SK-N-SH (cell line): ENCODE results near the gene ZBTB3. TPM values are rescaled to one million over a fixed set of nuclear protein-coding genes. Genes with fewer than 3 reads are reported as not detected.
"Not testable (repeated sequence)": the region's sequence is repeated elsewhere in the genome, so short reads cannot be mapped to it uniquely, and the experiment has no call there.

Experiments
- CTCF ChIA-PET: fragments of 300-600, 350-600 bp; formaldehyde crosslinking; extraction: SDS; loops from one replicate; lab custom pipeline; 2021; lab: Yijun Ruan, JAX
- POLR2A ChIA-PET: fragments of 350-600 bp; sonication (Branson Sonifier 250); formaldehyde crosslinking; extraction: SDS; loops from one replicate; lab custom pipeline; 2020; ENCODE audit warnings: antibody characterized with exemption, inconsistent platforms; lab: Yijun Ruan, JAX
- DNase-seq: peaks from one replicate; pipeline ENCODE4 v3.0.0; 2012
- H2AFZ ChIP-seq: fragments of 200-600 bp; sonication (generic); 2 replicates; pipeline ENCODE4 v1.8.1; 2016; ENCODE audit warnings: antibody characterized with exemption, mild to moderate bottlenecking, low read depth
- H3F3A ChIP-seq: fragments of 200-600 bp; sonication (generic); replicated peaks from 2 replicates; pipeline ENCODE3; 2016; ENCODE audit warnings: antibody characterized with exemption, mild to moderate bottlenecking; ENCODE audit not compliant: insufficient read depth
- H3K27ac ChIP-seq, 2 experiments: fragments of 200-500 bp in 1 of 2; fragments of 200-600 bp in 1 of 2; sonication (Bioruptor generic) in 1 of 2; sonication (generic), shearing (Covaris generic) in 1 of 2; 2 replicates each; pipeline versions ENCODE4 v1.5.1 to v1.6.1; 2014 to 2016; ENCODE audit warnings: low read depth in 2 of 2, inconsistent platforms in 1 of 2, low read length in 1 of 2, mild to moderate bottlenecking in 1 of 2, mixed read lengths in 1 of 2
- H3K27me3 ChIP-seq: fragments of 200-600 bp; sonication (generic), shearing (Covaris generic); 2 replicates; pipeline ENCODE4 v1.6.1; 2016; ENCODE audit warnings: mixed run types; ENCODE audit not compliant: insufficient read depth
- H3K36me3 ChIP-seq, 2 experiments: fragments of 200-500 bp in 1 of 2; fragments of 200-600 bp in 1 of 2; sonication (Bioruptor generic) in 1 of 2; sonication (generic) in 1 of 2; replicated peaks in 1 of 2; 2 replicates each; pipeline versions ENCODE3 to v1.5.1; 2014 to 2016; ENCODE audit warnings: low read length in 1 of 2, mild to moderate bottlenecking in 1 of 2; ENCODE audit not compliant: insufficient read depth in 2 of 2, control insufficient read depth in 1 of 2
- H3K4me1 ChIP-seq, 2 experiments: fragments of 200-500 bp in 1 of 2; fragments of 200-600 bp in 1 of 2; sonication (Bioruptor generic) in 1 of 2; sonication (generic), shearing (Covaris generic) in 1 of 2; 2 replicates each; pipeline versions ENCODE4 v1.5.1 to v1.6.1; 2014 to 2016; ENCODE audit warnings: low read depth in 1 of 2, low read length in 1 of 2, mixed run types in 1 of 2; ENCODE audit not compliant: insufficient read depth in 2 of 2, control insufficient read depth in 1 of 2
- H3K4me2 ChIP-seq: fragments of 200-600 bp; sonication (generic), shearing (Covaris generic); 2 replicates; pipeline ENCODE4 v1.6.1; 2017; ENCODE audit warnings: mixed run types
- H3K4me3 ChIP-seq, 2 experiments: fragments of 200-500 bp in 1 of 2; fragments of 200-600 bp in 1 of 2; sonication (Bioruptor generic) in 1 of 2; sonication (generic), shearing (Covaris generic) in 1 of 2; 2 replicates each; pipeline versions ENCODE4 v1.5.1 to v1.8.1; 2014 to 2016; ENCODE audit warnings: low read depth in 2 of 2, inconsistent platforms in 1 of 2, low read length in 1 of 2, mild to moderate bottlenecking in 1 of 2, mixed read lengths in 1 of 2, moderate library complexity in 1 of 2
- H3K79me2 ChIP-seq: fragments of 200-600 bp; sonication (generic); 2 replicates; pipeline ENCODE4 v1.8.1; 2017; ENCODE audit warnings: mild to moderate bottlenecking; ENCODE audit not compliant: insufficient read depth
- H3K9ac ChIP-seq: fragments of 200-600 bp; sonication (generic); 2 replicates; pipeline ENCODE4 v1.6.1; 2017; ENCODE audit warnings: mixed run types
- H3K9me2 ChIP-seq: fragments of 200-600 bp; sonication (generic); 2 replicates; pipeline ENCODE4 v1.6.1; 2017; ENCODE audit warnings: mixed run types
- H3K9me3 ChIP-seq: fragments of 200-600 bp; sonication (generic); 2 replicates; pipeline ENCODE4 v1.6.1; 2017; ENCODE audit warnings: mixed run types, mild to moderate bottlenecking, moderate library complexity
- H4K20me1 ChIP-seq: fragments of 200-600 bp; sonication (generic); 2 replicates; pipeline ENCODE4 v1.6.1; 2017; ENCODE audit warnings: mild to moderate bottlenecking, mixed run types; ENCODE audit not compliant: insufficient read depth
- CTCF ChIP-seq: fragments of 200-600 bp; sonication (generic); IDR thresholded peaks from 2 replicates; pipeline ENCODE4 v1.6.1; 2017; ENCODE audit warnings: antibody characterized with exemption, mild to moderate bottlenecking, moderate library complexity
- ELF1 ChIP-seq: IDR thresholded peaks from 2 replicates; pipeline ENCODE4 v1.4.0; 2012
- GATA2 ChIP-seq: sonication (generic); formaldehyde crosslinking; IDR thresholded peaks from 2 replicates; pipeline ENCODE4 v1.5.0; 2020; ENCODE audit warnings: mild to moderate bottlenecking, missing genetic modification reagents
- JUND ChIP-seq: IDR thresholded peaks from 2 replicates; pipeline ENCODE4 v1.4.0; 2012
- MAX ChIP-seq: IDR thresholded peaks from 2 replicates; pipeline ENCODE4 v1.4.0; 2012; ENCODE audit warnings: low read depth
- MXI1 ChIP-seq: IDR thresholded peaks from 2 replicates; pipeline ENCODE4 v1.6.1; 2012; ENCODE audit warnings: mild to moderate bottlenecking, low read depth, low read length, improper control_type of control experiment
- NFIC ChIP-seq: IDR thresholded peaks from 2 replicates; pipeline ENCODE4 v1.4.0; 2012; ENCODE audit warnings: borderline replicate concordance
- NRF1 ChIP-seq: IDR thresholded peaks from 2 replicates; pipeline ENCODE4 v1.6.1; 2012; ENCODE audit warnings: low read depth, mild to moderate bottlenecking, low read length
- RAD21 ChIP-seq: IDR thresholded peaks from 2 replicates; pipeline ENCODE4 v1.6.1; 2012; ENCODE audit warnings: mild to moderate bottlenecking, low read length
- RFX5 ChIP-seq: IDR thresholded peaks from 2 replicates; pipeline ENCODE4 v1.6.1; 2012; ENCODE audit warnings: mild to moderate bottlenecking, improper control_type of control experiment, low read length
- WGBS: methylation state at CpG from one replicate; pipeline ENCODE4 v1.1.6; 2017; ENCODE audit warnings: low lambda C conversion rate; 5-methylcytosine and 5-hydroxymethylcytosine counted together
- polyA plus RNA-seq, 3 experiments: library from polyadenylated mRNA; depleted of rRNA; stranded (reverse); fragments of >200 nt; gene quantifications; 2 replicates each; pipeline ENCODE4 v1.2.3, GENCODE V29; 2012

The ZBTB3 gene
- polyA plus RNA-seq, 1 of the 3 experiments (the other 2 are of a cell fraction): 2.1 TPM

DNA sequence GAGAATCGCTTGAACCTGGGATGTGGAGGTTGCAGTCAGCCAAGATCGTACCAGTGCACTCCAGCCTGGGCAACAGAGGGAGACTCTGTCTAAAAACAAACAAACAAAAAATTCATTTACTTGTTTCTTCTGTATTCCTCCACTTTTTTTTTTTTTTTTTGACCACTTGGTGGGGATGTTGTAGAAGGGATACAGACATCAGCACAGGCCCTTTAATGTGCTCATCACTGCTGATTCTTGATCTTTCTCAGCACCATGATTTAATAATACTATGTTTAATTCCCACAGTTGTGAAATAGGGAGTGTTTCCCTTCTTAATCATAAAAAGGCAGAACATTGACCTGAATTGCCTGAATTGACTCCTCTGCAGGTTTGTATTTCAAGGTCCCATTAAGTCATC is 21.1 kb downstream of the ZBTB3 start:
- Histone ChIP-seq H3K9me3 (no peaks in the 10 kb centered on the region), H3K4me3 (no peak overlapping the region), H3K4me1 (peaks cover 3 to 6% of the 10 kb centered on the region in 2 experiments; a peak in 2 of 4 replicates), H3K27me3 (no peaks in the 10 kb centered on the region), H3K9ac (no peak overlapping the region), H4K20me1 (no peaks in the 10 kb centered on the region), H3K4me2 (no peak overlapping the region), H3K79me2 (peaks cover 71% of the 10 kb centered on the region), H3F3A (peaks cover 33% of the 10 kb centered on the region), H2AFZ (no peak overlapping the region), H3K27ac (no peak overlapping the region), H3K36me3 (peaks cover 12 to 30% of the 10 kb centered on the region in 2 experiments), H3K9me2 (no peaks in the 10 kb centered on the region)
- DNase-seq: no peak
- CTCF ChIA-PET: interaction anchor here (3.9 kb wide), 1 partner anchor 37 kb away, joined by 14 read pairs; no protein-coding TSS in a partner anchor
- TF ChIP-seq RAD21 (peak; percentile 60), CTCF (peak; percentile 47), NRF1 (no peak)
- POLR2A ChIA-PET: interaction anchor here (0.7 kb wide), 1 partner anchor 25 kb away, joined by 3 read pairs; no protein-coding TSS in a partner anchor
- 80% methylated on average over 2 of the region's 2 CpGs for WGBS

GRCh38 chr11:62730076-62730475 is 23.9 kb downstream of the ZBTB3 start:
- H3K79me2 ChIP-seq: peaks cover 83% of the 10 kb centered on the region
- not testable (repeated sequence) for DNase-seq, H3K9me3 ChIP-seq, H3K27me3 ChIP-seq, H3K4me1 ChIP-seq, H2AFZ ChIP-seq, H3K9me2 ChIP-seq
- ChIA-PET CTCF (interaction anchor here (1.2 to 3.9 kb wide), 5 partner anchors 24 to 57 kb away, joined by 3 to 14 read pairs (median 4); partner anchors contain the start of genes TMEM179B and ZBTB3), POLR2A (interaction anchor here (0.6 to 4.1 kb wide), 7 partner anchors 23 to 124 kb away, joined by 3 to 33 read pairs (median 5); partner anchors contain the start of genes BSCL2, LBHD1, TMEM179B and UQCC3)
- peaks cover 32% of the 10 kb centered on the region for H3F3A ChIP-seq
- peaks cover 16% of the 10 kb centered on the region for H4K20me1 ChIP-seq
- H3K4me3 ChIP-seq: peak overlapping the region; percentile 65 to 92
- H3K9ac ChIP-seq: peak overlapping the region; percentile 60; the same call in 1 of the 2 replicates
- H3K4me2 ChIP-seq: peak overlapping the region; percentile 93
- H3K36me3 ChIP-seq: peaks cover 8 to 23% of the 10 kb centered on the region in 2 experiments
- H3K27ac ChIP-seq: peak overlapping the region in 1 of 2 experiments; percentile 99; a peak in 2 of 4 replicates
- WGBS: 67% methylated on average over 14 of the region's 14 CpGs

DNA sequence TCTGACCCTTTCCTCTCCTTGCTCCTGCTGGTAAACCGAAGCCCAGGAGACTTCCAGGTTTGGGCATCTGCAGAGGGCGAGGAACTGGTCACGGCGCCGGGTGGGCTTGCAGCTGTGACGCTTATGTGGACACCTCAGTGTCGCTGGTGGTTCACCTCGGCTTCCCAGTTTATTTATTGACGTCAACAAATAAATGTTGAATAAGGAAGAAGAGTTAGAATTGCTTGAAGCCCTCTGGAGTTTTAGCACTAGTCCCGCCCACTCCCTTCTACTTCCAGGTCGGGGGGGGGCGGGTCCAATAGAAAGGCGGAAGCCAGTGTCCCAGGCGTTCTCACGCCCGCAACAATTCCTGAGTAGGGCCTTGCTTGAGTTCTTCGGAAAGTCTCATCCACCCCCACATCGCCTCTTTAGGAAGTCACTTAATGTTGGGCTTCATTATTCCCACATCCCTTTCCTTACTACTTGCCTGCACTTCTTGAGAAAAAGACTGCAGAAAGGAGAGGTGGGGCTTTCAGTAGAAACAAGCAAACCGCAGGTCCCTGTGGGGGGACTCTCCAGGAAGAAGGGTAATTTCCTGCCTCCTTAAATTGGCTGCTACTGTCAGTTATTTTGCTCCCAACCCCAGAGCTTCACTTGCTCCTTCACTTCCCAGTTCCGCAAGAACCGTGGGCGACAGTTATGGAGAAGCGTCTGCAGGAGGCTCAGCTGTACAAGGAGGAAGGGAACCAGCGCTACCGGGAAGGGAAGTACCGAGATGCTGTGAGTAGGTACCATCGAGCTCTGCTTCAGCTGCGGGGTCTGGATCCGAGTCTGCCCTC is 25.6 kb downstream of the ZBTB3 start, which contains the start of gene TTC9C:
TSS of gene TTC9C (plus strand) at position 316 of the 818 bp plus-strand sequence. CDS start at position 679, 363 bp downstream.
- Histone ChIP-seq H3K9me2 (no peaks in the 10 kb centered on the region), H3K36me3 (peaks cover 22 to 27% of the 10 kb centered on the region in 2 experiments), H3K4me1 (peaks cover 12 to 21% of the 10 kb centered on the region in 2 experiments; a peak in 3 of 4 replicates), H2AFZ (peak within 1 kb of the TSS; percentile 99), H3K9me3 (no peaks in the 10 kb centered on the region), H3K79me2 (peaks cover 84% of the 10 kb centered on the region), H3K4me3 (peak within 1 kb of the TSS; percentile 89 to 92), H3K4me2 (peak within 1 kb of the TSS; percentile 93), H3K27me3 (no peaks in the 10 kb centered on the region), H3K9ac (peak within 1 kb of the TSS; percentile 88), H3F3A (peaks cover 36% of the 10 kb centered on the region), H3K27ac (peak within 1 kb of the TSS; percentile 99), H4K20me1 (peaks cover 33% of the 10 kb centered on the region)
- under 1% methylated on average over 28 of the region's 29 CpGs for WGBS
- ChIA-PET POLR2A (interaction anchor here (0.6 to 4.1 kb wide), 10 partner anchors 19 to 140 kb away, joined by 3 to 33 read pairs (median 11); partner anchors contain the start of genes C11orf98, CSKMT, LBHD1 and TAF6L), CTCF (interaction anchor here (0.8 to 2.1 kb wide), 7 partner anchors 13 to 186 kb away, joined by 3 to 5 read pairs (median 4); partner anchors contain the start of gene POLR2G)
- DNase-seq: peak; percentile 79
- TF ChIP-seq MAX (peak; percentile 75), GATA2 (no peak), JUND (no peak), NFIC (no peak), RFX5 (no peak), MXI1 (peak; percentile 94), ELF1 (peak; percentile 91), RAD21 (no peak), CTCF (no peak)
